ENCODE results near the gene TRIM39.

- TF ChIP-seq, protein P1, sequence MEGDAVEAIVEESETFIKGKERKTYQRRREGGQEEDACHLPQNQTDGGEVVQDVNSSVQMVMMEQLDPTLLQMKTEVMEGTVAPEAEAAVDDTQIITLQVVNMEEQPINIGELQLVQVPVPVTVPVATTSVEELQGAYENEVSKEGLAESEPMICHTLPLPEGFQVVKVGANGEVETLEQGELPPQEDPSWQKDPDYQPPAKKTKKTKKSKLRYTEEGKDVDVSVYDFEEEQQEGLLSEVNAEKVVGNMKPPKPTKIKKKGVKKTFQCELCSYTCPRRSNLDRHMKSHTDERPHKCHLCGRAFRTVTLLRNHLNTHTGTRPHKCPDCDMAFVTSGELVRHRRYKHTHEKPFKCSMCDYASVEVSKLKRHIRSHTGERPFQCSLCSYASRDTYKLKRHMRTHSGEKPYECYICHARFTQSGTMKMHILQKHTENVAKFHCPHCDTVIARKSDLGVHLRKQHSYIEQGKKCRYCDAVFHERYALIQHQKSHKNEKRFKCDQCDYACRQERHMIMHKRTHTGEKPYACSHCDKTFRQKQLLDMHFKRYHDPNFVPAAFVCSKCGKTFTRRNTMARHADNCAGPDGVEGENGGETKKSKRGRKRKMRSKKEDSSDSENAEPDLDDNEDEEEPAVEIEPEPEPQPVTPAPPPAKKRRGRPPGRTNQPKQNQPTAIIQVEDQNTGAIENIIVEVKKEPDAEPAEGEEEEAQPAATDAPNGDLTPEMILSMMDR (IDR thresholded peaks at IDR 0.05; ENCODE audit: low read depth, low read length, missing input control): no peak
- TF ChIP-seq FOXA1 (IDR thresholded peaks at IDR 0.05) (no peak), JUND (IDR thresholded peaks at IDR 0.05) (no peak), RAD21 (IDR thresholded peaks at IDR 0.05) (no peak)
- TF ChIP-seq, protein P2, sequence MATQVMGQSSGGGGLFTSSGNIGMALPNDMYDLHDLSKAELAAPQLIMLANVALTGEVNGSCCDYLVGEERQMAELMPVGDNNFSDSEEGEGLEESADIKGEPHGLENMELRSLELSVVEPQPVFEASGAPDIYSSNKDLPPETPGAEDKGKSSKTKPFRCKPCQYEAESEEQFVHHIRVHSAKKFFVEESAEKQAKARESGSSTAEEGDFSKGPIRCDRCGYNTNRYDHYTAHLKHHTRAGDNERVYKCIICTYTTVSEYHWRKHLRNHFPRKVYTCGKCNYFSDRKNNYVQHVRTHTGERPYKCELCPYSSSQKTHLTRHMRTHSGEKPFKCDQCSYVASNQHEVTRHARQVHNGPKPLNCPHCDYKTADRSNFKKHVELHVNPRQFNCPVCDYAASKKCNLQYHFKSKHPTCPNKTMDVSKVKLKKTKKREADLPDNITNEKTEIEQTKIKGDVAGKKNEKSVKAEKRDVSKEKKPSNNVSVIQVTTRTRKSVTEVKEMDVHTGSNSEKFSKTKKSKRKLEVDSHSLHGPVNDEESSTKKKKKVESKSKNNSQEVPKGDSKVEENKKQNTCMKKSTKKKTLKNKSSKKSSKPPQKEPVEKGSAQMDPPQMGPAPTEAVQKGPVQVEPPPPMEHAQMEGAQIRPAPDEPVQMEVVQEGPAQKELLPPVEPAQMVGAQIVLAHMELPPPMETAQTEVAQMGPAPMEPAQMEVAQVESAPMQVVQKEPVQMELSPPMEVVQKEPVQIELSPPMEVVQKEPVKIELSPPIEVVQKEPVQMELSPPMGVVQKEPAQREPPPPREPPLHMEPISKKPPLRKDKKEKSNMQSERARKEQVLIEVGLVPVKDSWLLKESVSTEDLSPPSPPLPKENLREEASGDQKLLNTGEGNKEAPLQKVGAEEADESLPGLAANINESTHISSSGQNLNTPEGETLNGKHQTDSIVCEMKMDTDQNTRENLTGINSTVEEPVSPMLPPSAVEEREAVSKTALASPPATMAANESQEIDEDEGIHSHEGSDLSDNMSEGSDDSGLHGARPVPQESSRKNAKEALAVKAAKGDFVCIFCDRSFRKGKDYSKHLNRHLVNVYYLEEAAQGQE (IDR thresholded peaks at IDR 0.05): no peak
- TF ChIP-seq, protein P3, sequence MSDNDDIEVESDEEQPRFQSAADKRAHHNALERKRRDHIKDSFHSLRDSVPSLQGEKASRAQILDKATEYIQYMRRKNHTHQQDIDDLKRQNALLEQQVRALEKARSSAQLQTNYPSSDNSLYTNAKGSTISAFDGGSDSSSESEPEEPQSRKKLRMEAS (IDR thresholded peaks at IDR 0.05): no peak
These were observed 14.5 kb downstream of the TRIM39 start for GRCh38 chr6:30341218-30341617.

Measured in liver (tissue), 3 donors.